Skeletal muscle satellite cell (primary cell): ENCODE measurements around the gene TRPM2.
"Not testable (repeated sequence)": the region's sequence is repeated elsewhere in the genome, so short reads cannot be mapped to it uniquely, and the experiment has no call there.

Experiments used
- H3K27me3 ChIP-seq: 2 replicates; pipeline ENCODE4 v1.7.0; 2013; ENCODE audit warnings: low read length; ENCODE audit not compliant: control insufficient read depth, insufficient read depth
- H3K36me3 ChIP-seq: 2 replicates; pipeline ENCODE4 v1.7.0; 2013; ENCODE audit warnings: mild to moderate bottlenecking, control low read depth, low read length; ENCODE audit not compliant: insufficient read depth
- H3K4me1 ChIP-seq: 2 replicates; pipeline ENCODE4 v1.7.0; 2013; ENCODE audit warnings: low read length; ENCODE audit not compliant: control insufficient read depth, insufficient read depth
- H3K4me2 ChIP-seq: 2 replicates; pipeline ENCODE4 v1.7.0; 2013; ENCODE audit warnings: mild to moderate bottlenecking, low read length
- H3K4me3 ChIP-seq: 2 replicates; pipeline ENCODE4 v1.7.0; 2013; ENCODE audit warnings: low read length
- H3K9ac ChIP-seq: 2 replicates; pipeline ENCODE4 v1.7.0; 2013; ENCODE audit warnings: mild to moderate bottlenecking, low read depth, low read length, moderate library complexity
- H3K9me3 ChIP-seq: replicated peaks from 2 replicates; pipeline ENCODE4 v1.7.0; 2013; ENCODE audit warnings: mild to moderate bottlenecking, control low read depth, low read length

TRPM2 gene

GRCh38 chr21:44351535-44352252 is 1.7 kb upstream of the TRPM2 start:
- peaks cover 75% of the 10 kb centered on the region for H3K27me3 ChIP-seq
- H3K4me1 ChIP-seq = no peaks in the 10 kb centered on the region
- H3K4me3 ChIP-seq = no peak overlapping the region
- H3K9me3 ChIP-seq = no peaks in the 10 kb centered on the region
- H3K36me3 ChIP-seq = no peaks in the 10 kb centered on the region
- H3K4me2 ChIP-seq = no peak overlapping the region
- no peak overlapping the region for H3K9ac ChIP-seq

DNA sequence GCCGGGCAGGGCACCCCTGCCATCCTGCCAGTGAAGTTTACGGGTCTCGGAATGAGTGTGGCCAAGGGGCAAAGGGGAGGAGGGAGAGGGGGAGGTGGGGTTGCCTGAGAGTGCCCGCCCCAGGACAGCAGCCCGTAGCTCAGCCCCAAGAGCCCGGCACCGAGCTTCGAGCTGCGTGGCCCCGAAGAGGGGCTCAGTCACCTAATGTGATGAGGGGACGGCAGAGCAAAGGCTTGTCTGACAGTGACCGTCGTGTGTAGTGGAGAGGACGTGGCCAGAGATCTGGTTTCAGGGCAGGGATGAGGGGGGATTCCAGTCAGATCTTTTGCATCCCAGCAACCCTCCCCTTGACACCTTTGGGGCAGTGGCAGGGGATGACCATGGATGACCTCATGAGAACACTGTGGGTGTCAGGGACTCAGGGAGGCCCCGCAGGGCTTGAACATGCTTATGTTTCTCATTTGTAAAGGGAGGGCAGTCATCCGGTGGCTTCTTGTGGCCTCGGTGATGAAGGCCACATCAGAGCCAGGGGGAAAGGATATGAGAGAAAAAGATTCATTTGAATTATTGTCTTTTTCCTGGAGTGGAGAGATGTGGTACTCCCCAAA is 1.1 kb upstream of the TRPM2 start:
- Histone ChIP-seq H3K4me2 (no peak overlapping the region), H3K36me3 (no peaks in the 10 kb centered on the region), H3K27me3 (peaks cover 69% of the 10 kb centered on the region), H3K9ac (no peak overlapping the region), H3K4me1 (no peaks in the 10 kb centered on the region), H3K9me3 (no peaks in the 10 kb centered on the region), H3K4me3 (no peak overlapping the region)

DNA sequence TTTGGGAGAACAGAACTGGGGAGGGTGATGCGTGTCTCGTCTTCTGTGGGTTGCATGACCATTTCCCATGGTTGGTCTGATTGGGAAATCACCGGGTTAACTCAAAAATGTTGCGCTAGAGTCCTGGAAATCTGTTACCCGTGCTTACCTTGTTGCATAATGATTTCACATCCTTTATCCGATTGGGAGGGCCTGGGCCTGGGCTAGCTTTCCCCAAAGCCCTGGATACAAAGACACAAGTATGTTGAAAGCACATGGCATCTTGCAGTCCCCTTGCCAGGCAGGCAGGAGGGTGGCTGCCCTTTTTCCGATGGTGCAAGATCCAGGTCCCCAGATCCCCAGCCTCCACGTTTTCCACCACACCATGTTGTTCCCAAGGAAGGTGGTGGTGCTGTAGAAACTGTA is 582 bp downstream of the TRPM2 start:
- H3K4me2 ChIP-seq = no peak overlapping the region

DNA sequence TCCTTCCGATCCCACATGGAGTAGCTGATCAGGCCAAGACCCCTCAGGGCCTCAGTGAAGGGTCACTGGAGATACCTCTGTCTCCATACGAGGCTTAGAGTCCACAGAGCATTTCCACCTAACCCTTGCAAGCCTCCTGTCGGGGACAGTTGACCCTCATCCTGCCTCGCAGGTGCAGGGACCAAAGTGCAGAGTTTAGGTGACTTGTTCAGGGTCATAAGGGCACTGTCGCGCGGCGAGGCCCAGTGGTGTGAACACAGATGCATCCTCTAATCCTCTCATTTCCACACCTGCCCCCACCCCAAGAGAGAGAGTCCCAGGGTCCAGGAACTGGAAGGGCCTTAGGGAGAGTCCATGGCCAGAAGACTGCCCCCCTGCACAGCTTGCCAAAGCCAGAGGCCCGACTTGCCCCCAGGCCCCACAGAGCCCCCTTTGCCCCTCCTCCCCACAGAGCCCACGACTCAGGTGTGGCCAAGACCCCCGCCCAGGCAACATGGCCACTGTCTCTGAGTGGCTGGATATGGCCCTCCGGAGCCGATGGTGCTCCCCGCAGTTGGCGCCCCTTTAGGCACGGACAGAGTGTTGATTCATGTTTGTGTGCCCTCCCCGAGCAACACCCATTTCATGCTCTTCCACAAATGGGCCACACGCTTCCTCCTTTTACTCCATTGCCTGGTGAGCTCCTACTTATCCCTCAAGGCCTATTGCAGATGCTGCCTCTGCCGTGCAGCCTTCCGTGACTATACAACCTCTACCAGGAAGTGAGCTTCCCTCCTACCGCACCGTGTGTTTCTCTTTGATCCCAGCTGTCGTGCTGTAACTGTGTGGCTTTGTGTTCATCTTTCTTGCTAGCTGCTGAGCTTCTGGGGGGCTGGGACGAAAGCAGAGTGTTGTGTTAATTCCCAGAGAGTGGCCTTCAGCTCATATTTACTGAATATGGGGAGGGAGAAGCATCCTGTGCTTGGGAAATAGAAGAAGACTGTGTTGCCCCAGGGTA is 1.7 kb downstream of the TRPM2 start:
- Histone ChIP-seq H3K9me3 (no peaks in the 10 kb centered on the region), H3K4me1 (no peaks in the 10 kb centered on the region), H3K27me3 (peaks cover 44% of the 10 kb centered on the region), H3K4me3 (no peak overlapping the region), H3K9ac (no peak overlapping the region), H3K36me3 (no peaks in the 10 kb centered on the region), H3K4me2 (no peak overlapping the region)

More for the DNA sequence above, 582 bp downstream of the TRPM2 start:
- Histone ChIP-seq H3K4me3 (no peak overlapping the region), H3K9ac (no peak overlapping the region), H3K9me3 (no peaks in the 10 kb centered on the region), H3K27me3 (peaks cover 54% of the 10 kb centered on the region), H3K36me3 (no peaks in the 10 kb centered on the region), H3K4me1 (no peaks in the 10 kb centered on the region)

GRCh38 chr21:44356160-44356559 is 2.7 kb downstream of the TRPM2 start:
- no peaks in the 10 kb centered on the region for H3K9me3 ChIP-seq
- H3K27me3 ChIP-seq = peaks cover 43% of the 10 kb centered on the region
- no peak overlapping the region for H3K4me2 ChIP-seq
- no peak overlapping the region for H3K9ac ChIP-seq
- H3K36me3 ChIP-seq = no peaks in the 10 kb centered on the region
- H3K4me1 ChIP-seq = no peaks in the 10 kb centered on the region
- no peak overlapping the region for H3K4me3 ChIP-seq

DNA sequence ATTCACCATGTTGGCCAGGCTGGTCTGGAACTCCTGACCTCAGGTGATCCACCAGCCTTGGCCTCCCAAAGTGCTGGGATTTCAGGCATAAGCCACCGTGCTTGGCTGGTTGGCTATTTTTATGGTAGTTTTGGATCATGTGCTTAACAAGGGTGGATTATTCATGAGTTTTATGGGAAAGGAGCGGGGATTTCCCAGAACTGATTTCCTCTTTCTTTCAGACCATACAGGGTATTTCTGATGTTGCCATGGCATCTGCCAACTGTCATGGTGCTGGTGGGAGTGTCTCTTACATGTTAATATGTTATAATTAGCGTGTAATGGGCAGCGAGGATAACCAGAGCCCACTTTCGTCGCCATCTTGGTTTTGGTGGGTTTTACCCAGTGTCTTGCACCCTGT is 3.2 kb downstream of the TRPM2 start:
- Histone ChIP-seq H3K4me1 (no peaks in the 10 kb centered on the region), H3K9ac (no peak overlapping the region), H3K4me2 (no peak overlapping the region), H3K4me3 (no peak overlapping the region), H3K9me3 (no peaks in the 10 kb centered on the region), H3K27me3 (peaks cover 38% of the 10 kb centered on the region), H3K36me3 (no peaks in the 10 kb centered on the region)

- no peak overlapping the region for H3K9ac ChIP-seq
- no peaks in the 10 kb centered on the region for H3K4me1 ChIP-seq
- H3K4me2 ChIP-seq = no peak overlapping the region
- H3K27me3 ChIP-seq = peaks cover 32% of the 10 kb centered on the region
- no peaks in the 10 kb centered on the region for H3K9me3 ChIP-seq
- H3K4me3 ChIP-seq = no peak overlapping the region
- no peaks in the 10 kb centered on the region for H3K36me3 ChIP-seq
Measured at GRCh38 chr21:44357064-44357837, 3.8 kb downstream of the TRPM2 start.

DNA sequence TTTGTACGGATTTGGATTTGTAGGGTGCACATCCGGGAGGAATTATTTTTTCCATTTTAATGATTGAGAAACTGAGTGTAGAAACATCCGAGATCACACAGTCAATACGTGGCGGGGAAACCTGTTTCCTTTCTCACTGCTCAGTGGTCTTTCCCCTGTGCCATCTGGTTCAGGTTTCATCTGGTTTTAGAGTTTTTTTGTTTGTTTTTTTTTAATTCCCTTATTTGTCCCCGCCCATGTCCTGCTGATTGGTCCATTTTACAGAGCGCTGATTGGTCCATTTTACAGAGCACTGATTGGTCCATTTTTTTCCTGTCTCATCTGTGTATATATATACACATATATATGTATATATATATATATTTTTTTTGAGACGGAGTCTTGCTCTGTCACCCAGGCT is 6.0 kb downstream of the TRPM2 start:
- H3K4me1 ChIP-seq = no peaks in the 10 kb centered on the region
- H3K36me3 ChIP-seq = no peaks in the 10 kb centered on the region
- H3K9me3 ChIP-seq = no peaks in the 10 kb centered on the region
- no peak overlapping the region for H3K9ac ChIP-seq
- no peak overlapping the region for H3K4me3 ChIP-seq
- H3K4me2 ChIP-seq = no peak overlapping the region
- peaks cover 14% of the 10 kb centered on the region for H3K27me3 ChIP-seq

DNA sequence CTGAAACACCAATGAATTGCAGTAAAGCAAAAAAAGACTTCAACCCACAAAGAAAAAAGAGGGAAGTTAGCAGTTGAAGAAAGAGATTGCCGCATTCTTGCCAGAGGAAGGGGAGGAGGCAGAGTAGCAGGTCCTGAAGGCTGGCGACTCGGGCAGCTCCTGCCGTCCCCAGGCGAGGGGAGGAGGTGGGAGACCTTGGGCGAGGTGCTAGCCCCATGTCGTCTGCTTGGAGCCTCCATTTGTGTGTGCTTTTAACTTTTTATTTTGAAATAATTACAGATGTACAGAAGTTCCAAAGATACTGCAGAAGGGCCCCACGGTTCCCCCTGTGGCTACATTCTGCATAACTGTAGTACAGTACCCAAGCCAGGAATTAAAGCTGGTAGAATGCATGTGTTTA is 6.7 kb downstream of the TRPM2 start:
- Histone ChIP-seq H3K4me2 (no peak overlapping the region), H3K9ac (no peak overlapping the region), H3K27me3 (peaks cover 10% of the 10 kb centered on the region), H3K36me3 (no peaks in the 10 kb centered on the region), H3K4me3 (no peak overlapping the region), H3K4me1 (no peaks in the 10 kb centered on the region), H3K9me3 (no peaks in the 10 kb centered on the region)

DNA sequence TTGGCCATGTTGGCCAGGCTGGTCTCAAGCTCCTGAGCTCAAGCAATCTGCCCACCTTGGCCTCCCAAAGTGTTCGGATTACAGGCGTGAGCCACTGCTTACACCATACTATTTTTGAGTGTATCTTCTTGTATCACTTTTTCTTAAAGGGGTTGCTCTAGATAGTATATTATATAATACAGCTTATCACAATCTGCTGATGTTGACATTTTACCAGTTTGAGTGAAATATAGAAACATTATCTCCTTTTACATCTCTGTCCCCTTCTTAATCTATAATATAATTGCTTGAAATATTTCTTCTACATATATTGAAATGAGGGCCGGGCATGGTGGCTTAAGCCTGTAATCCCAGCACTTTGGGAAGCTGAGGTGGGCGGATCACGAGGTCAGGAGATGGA is 8.5 kb downstream of the TRPM2 start:
- H3K4me2 ChIP-seq, H3K9me3 ChIP-seq, H3K9ac ChIP-seq, H3K4me1 ChIP-seq, H3K4me3 ChIP-seq, H3K27me3 ChIP-seq, H3K36me3 ChIP-seq: not testable (repeated sequence)

DNA sequence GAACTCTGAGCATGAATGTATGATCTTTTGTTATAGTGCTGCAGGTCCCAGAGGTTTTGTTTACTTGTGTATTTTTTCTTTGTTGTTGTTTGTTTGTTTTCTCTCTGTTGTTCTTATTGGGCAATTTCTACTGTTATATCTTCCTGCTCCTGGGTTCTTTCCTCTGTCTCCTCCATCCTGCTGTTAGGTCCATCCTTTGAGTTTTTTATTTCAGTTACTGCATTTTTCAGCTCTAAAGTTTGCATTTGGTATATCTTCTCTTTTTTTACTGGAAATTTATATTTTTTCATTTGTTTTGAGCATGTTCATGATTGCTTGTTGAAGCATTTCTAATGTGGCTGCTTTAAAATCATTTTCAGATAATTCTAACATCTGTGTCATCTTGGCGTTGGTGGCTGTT is 9.9 kb downstream of the TRPM2 start:
- no peak overlapping the region for H3K4me2 ChIP-seq
- no peak overlapping the region for H3K4me3 ChIP-seq
- H3K9me3 ChIP-seq = no peaks in the 10 kb centered on the region
- H3K9ac ChIP-seq = no peak overlapping the region
- H3K36me3 ChIP-seq = no peaks in the 10 kb centered on the region
- H3K27me3 ChIP-seq = peaks cover 4% of the 10 kb centered on the region
- no peaks in the 10 kb centered on the region for H3K4me1 ChIP-seq
